HEK293T (cell line): ENCODE results near the gene ARHGEF39.

Experiments
- BHLHE40 ChIP-seq: fragments of 450-650 bp; IDR thresholded peaks from 2 replicates; pipeline ENCODE4 v1.6.1; 2016; ENCODE audit warnings: mild to moderate bottlenecking, moderate library complexity, borderline replicate concordance
- CTBP1 ChIP-seq: fragments of 450-650 bp; IDR thresholded peaks from 2 replicates; pipeline ENCODE4 v1.6.1; 2016; ENCODE audit warnings: borderline replicate concordance
- ELF4 ChIP-seq: fragments of 450-650 bp; IDR thresholded peaks from 2 replicates; pipeline ENCODE4 v1.6.1; 2017; ENCODE audit warnings: antibody characterized with exemption
- FOXA1 ChIP-seq: fragments of 450-650 bp; IDR thresholded peaks from 2 replicates; pipeline ENCODE4 v1.6.1; 2016; ENCODE audit warnings: mild to moderate bottlenecking
- FOXK2 ChIP-seq: fragments of 450-650 bp; IDR thresholded peaks from 2 replicates; pipeline ENCODE4 v1.6.1; 2016; ENCODE audit warnings: mild to moderate bottlenecking
- FOXM1 ChIP-seq: fragments of 450-650 bp; IDR thresholded peaks from 2 replicates; pipeline ENCODE4 v1.6.1; 2017; ENCODE audit warnings: mild to moderate bottlenecking, borderline replicate concordance
- HDGF ChIP-seq: fragments of 450-650 bp; IDR thresholded peaks from 2 replicates; pipeline ENCODE4 v1.6.1; 2017; ENCODE audit warnings: antibody characterized with exemption, borderline replicate concordance
- LEF1 ChIP-seq: fragments of 450-650 bp; IDR thresholded peaks from 2 replicates; pipeline ENCODE4 v1.6.1; 2017; ENCODE audit warnings: mild to moderate bottlenecking, borderline replicate concordance
- SP1 ChIP-seq: fragments of 450-650 bp; IDR thresholded peaks from 2 replicates; pipeline ENCODE4 v1.6.1; 2017
- SUZ12 ChIP-seq: fragments of 450-650 bp; IDR thresholded peaks from 2 replicates; pipeline ENCODE4 v1.6.1; 2016; ENCODE audit warnings: mild to moderate bottlenecking
- TARDBP ChIP-seq: fragments of 450-650 bp; IDR thresholded peaks from 2 replicates; pipeline ENCODE4 v1.6.1; 2016
- ZNF384 ChIP-seq: fragments of 450-650 bp; IDR thresholded peaks from 2 replicates; pipeline ENCODE4 v1.6.1; 2016
- TF ChIP-seq, protein P1 (sequence below): fragments of 450-650 bp; IDR thresholded peaks from 2 replicates; pipeline ENCODE4 v1.6.1; 2016

GRCh38 chr9:35649431-35650340 lies 15.3 kb downstream of the ARHGEF39 start:
- no peak for TF ChIP-seq ZNF384
- no peak for TF ChIP-seq ELF4
- TF ChIP-seq FOXA1: no peak
- no peak for TF ChIP-seq LEF1
- no peak for TF ChIP-seq BHLHE40
- no peak for TF ChIP-seq FOXK2
- TF ChIP-seq SUZ12: no peak
- TF ChIP-seq FOXM1: no peak
- TF ChIP-seq HDGF: no peak
- TF ChIP-seq, protein P1, sequence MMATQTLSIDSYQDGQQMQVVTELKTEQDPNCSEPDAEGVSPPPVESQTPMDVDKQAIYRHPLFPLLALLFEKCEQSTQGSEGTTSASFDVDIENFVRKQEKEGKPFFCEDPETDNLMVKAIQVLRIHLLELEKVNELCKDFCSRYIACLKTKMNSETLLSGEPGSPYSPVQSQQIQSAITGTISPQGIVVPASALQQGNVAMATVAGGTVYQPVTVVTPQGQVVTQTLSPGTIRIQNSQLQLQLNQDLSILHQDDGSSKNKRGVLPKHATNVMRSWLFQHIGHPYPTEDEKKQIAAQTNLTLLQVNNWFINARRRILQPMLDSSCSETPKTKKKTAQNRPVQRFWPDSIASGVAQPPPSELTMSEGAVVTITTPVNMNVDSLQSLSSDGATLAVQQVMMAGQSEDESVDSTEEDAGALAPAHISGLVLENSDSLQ: no peak
- no peak for TF ChIP-seq CTBP1
- TF ChIP-seq SP1: no peak
- no peak for TF ChIP-seq TARDBP
